H1 (cell line): ENCODE data around the gene ARID1B. TPM values are rescaled to one million over a fixed set of nuclear protein-coding genes. Genes with fewer than 3 reads are reported as not detected.

ENCODE experiments used
- ATF3 ChIP-seq: IDR thresholded peaks from 2 replicates; pipeline ENCODE4 v1.6.1; 2011; ENCODE audit warnings: low read depth, mild to moderate bottlenecking, low read length; ENCODE audit not compliant: insufficient read depth
- CBX5 ChIP-seq: fragments of 300-800, 300-1000 bp; sonication (generic); IDR thresholded peaks from 2 replicates; pipeline ENCODE4 v1.7.1; 2016; ENCODE audit warnings: antibody characterized with exemption, low read length, low read depth
- EZH2 ChIP-seq: fragments of 200-600 bp; sonication (generic); IDR thresholded peaks from 2 replicates; pipeline ENCODE4 v1.7.1; 2012; ENCODE audit warnings: low read depth, mild to moderate bottlenecking, moderate library complexity, low read length, inconsistent platforms; ENCODE audit not compliant: severe bottlenecking
- FOSL1 ChIP-seq: IDR thresholded peaks from 2 replicates; pipeline ENCODE4 v1.6.1; 2011; ENCODE audit warnings: mild to moderate bottlenecking, low read depth, low read length, moderate library complexity; ENCODE audit not compliant: insufficient read depth
- GABPA ChIP-seq: IDR thresholded peaks from 2 replicates; pipeline ENCODE4 v1.6.1; 2011; ENCODE audit warnings: mild to moderate bottlenecking, low read length, moderate library complexity, borderline replicate concordance; ENCODE audit not compliant: insufficient read depth
- NANOG ChIP-seq: IDR thresholded peaks from 2 replicates; pipeline ENCODE4 v1.6.1; 2011; ENCODE audit warnings: low read length, low read depth, mild to moderate bottlenecking, inconsistent platforms; ENCODE audit not compliant: insufficient read depth, poor library complexity, severe bottlenecking
- POU5F1 ChIP-seq: IDR thresholded peaks from 2 replicates; pipeline ENCODE4 v1.6.1; 2011; ENCODE audit warnings: low read depth, mild to moderate bottlenecking, low read length, moderate library complexity
- polyA plus RNA-seq, 7 experiments: library from polyadenylated mRNA; depleted of rRNA in 3 of 7; stranded (reverse) in 5 of 7; unstranded in 2 of 7; fragments of >200 nt in 5 of 7; fragments of 200-250 nt in 2 of 7; gene quantifications; 1 replicate in 5 of 7; 2 replicates in 1 of 7; 4 replicates in 1 of 7; pipeline versions ENCODE4 v1.2.1 to v1.2.3, GENCODE V29; 2011 to 2013; ENCODE audit warnings: missing spikeins in 2 of 7, mixed read lengths in 2 of 7
- total RNA-seq: library from RNA; stranded (reverse); fragmentation: NEBNext Ultra II Directional; extraction: Animal tissue kit (Norgen Biotek cat#: 25700); gene quantifications from 2 replicates; pipeline ENCODE4 v1.2.1, GENCODE V29; 2021
- TF ChIP-seq, protein P1 (sequence below): IDR thresholded peaks from 2 replicates; pipeline ENCODE4 v1.6.1; 2012; ENCODE audit warnings: inconsistent platforms

Gene ARID1B
- total and polyA plus RNA-seq, 2 of the 8 experiments (the other 6 are each of a cell fraction or from before 2014, with no cell fraction given): 24.3 to 70.3 TPM

GRCh38 chr6:156905801-156906200, 128.6 kb downstream of the ARID1B start (continued):
- TF ChIP-seq, protein P1, sequence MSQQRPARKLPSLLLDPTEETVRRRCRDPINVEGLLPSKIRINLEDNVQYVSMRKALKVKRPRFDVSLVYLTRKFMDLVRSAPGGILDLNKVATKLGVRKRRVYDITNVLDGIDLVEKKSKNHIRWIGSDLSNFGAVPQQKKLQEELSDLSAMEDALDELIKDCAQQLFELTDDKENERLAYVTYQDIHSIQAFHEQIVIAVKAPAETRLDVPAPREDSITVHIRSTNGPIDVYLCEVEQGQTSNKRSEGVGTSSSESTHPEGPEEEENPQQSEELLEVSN: no peak
- no peak for TF ChIP-seq ATF3
- TF ChIP-seq NANOG: no peak
- TF ChIP-seq FOSL1: no peak
- TF ChIP-seq GABPA: no peak
- no peak for TF ChIP-seq POU5F1
- TF ChIP-seq EZH2: no peak
- TF ChIP-seq CBX5: no peak
